Skin epidermis (tissue), 12 donors: ENCODE measurements around the gene PCDHGB4.
A peak's percentile ranks its signal among the peaks of the same experiment; 100 is the strongest.
"Not testable (repeated sequence)": the region's sequence is repeated elsewhere in the genome, so short reads cannot be mapped to it uniquely, and the experiment has no call there.

Experiments
- H3K27ac ChIP-seq, 21 experiments: fragments of 200-600 bp; sonication (generic) in 11 of 21; one replicate each; pipeline ENCODE4 v1.5.0; 2020; ENCODE audit warnings: mild to moderate bottlenecking in 3 of 21, inconsistent platforms in 2 of 21, moderate library complexity in 2 of 21
- H3K4me3 ChIP-seq, 7 experiments: fragments of 200-600 bp; sonication (generic) in 2 of 7; one replicate each; pipeline ENCODE4 v1.5.0; 2020; ENCODE audit warnings: inconsistent platforms in 2 of 7, mild to moderate bottlenecking in 2 of 7, moderate library complexity in 1 of 7

Gene PCDHGB4

GRCh38 chr5:141387557-141388311, at the start of gene PCDHGB4:
PCDHGB4 (plus strand) TSS chr5:141387698; CDS start chr5:141387885, 187 bp downstream.
- not testable (repeated sequence) for H3K4me3 ChIP-seq

GRCh38 chr5:141338538-141339306, 48.8 kb upstream of the PCDHGB4 start, which contains the start of gene PCDHGA2:
PCDHGA2 (plus strand) TSS chr5:141338760.
- H3K4me3 ChIP-seq: peak within 1 kb of the TSS in 1 of 7 experiments; percentile 25

More at GRCh38 chr5:141387557-141388311, at the start of gene PCDHGB4:
- not testable (repeated sequence) for H3K27ac ChIP-seq

GRCh38 chr5:141340781-141341354, 46.6 kb upstream of the PCDHGB4 start:
- not testable (repeated sequence) for H3K4me3 ChIP-seq, H3K27ac ChIP-seq

More at GRCh38 chr5:141338538-141339306, 48.8 kb upstream of the PCDHGB4 start, which contains the start of gene PCDHGA2:
- H3K27ac ChIP-seq: no peak within 1 kb of the TSS

GRCh38 chr5:141342773-141343172, 44.7 kb upstream of the PCDHGB4 start:
- no peak overlapping the region for H3K4me3 ChIP-seq

GRCh38 chr5:141343242-141343952, 44.1 kb upstream of the PCDHGB4 start, which contains the start of gene PCDHGA3:
PCDHGA3 (plus strand) TSS chr5:141343829; CDS start chr5:141344034, 205 bp downstream.
- Histone ChIP-seq H3K4me3 (no peak within 1 kb of the TSS), H3K27ac (no peak within 1 kb of the TSS)

More at GRCh38 chr5:141342773-141343172, 44.7 kb upstream of the PCDHGB4 start:
- H3K27ac ChIP-seq: no peak overlapping the region

GRCh38 chr5:141343953-141344463, 43.5 kb upstream of the PCDHGB4 start:
- Histone ChIP-seq H3K4me3 (no peak overlapping the region), H3K27ac (no peak overlapping the region)

GRCh38 chr5:141345327-141345726, 42.2 kb upstream of the PCDHGB4 start:
- Histone ChIP-seq H3K27ac (no peak overlapping the region), H3K4me3 (no peak overlapping the region)

- H3K27ac ChIP-seq, H3K4me3 ChIP-seq: not testable (repeated sequence)
These were observed 41.5 kb upstream of the PCDHGB4 start for GRCh38 chr5:141346017-141346416.

- Histone ChIP-seq H3K4me3 (no peak within 1 kb of the TSS), H3K27ac (no peak within 1 kb of the TSS)
These were observed 37.4 kb upstream of the PCDHGB4 start, which contains the start of gene PCDHGB1 for GRCh38 chr5:141349917-141350619. PCDHGB1 (plus strand) TSS chr5:141350099; CDS start chr5:141350261, 162 bp downstream.

GRCh38 chr5:141351591-141351990, 35.9 kb upstream of the PCDHGB4 start:
- Histone ChIP-seq H3K27ac (no peak overlapping the region), H3K4me3 (no peak overlapping the region)

- H3K4me3 ChIP-seq: no peak within 1 kb of the TSS
These were observed 32.5 kb upstream of the PCDHGB4 start, which contains the start of gene PCDHGA4 for GRCh38 chr5:141354900-141355469. PCDHGA4 (plus strand) TSS chr5:141355021; CDS start chr5:141355108, 87 bp downstream.

GRCh38 chr5:141355641-141356040, 31.9 kb upstream of the PCDHGB4 start:
- no peak overlapping the region for H3K4me3 ChIP-seq
- H3K27ac ChIP-seq: no peak overlapping the region

More at GRCh38 chr5:141354900-141355469, 32.5 kb upstream of the PCDHGB4 start, which contains the start of gene PCDHGA4:
- H3K27ac ChIP-seq: no peak within 1 kb of the TSS

- no peak overlapping the region for H3K4me3 ChIP-seq
- H3K27ac ChIP-seq: no peak overlapping the region
These were observed 31.4 kb upstream of the PCDHGB4 start for GRCh38 chr5:141356133-141356532.

- Histone ChIP-seq H3K27ac (no peak overlapping the region), H3K4me3 (no peak overlapping the region)
These were observed 30.5 kb upstream of the PCDHGB4 start for GRCh38 chr5:141356950-141357349.

- Histone ChIP-seq H3K27ac (no peak within 1 kb of the TSS), H3K4me3 (peak within 1 kb of the TSS in 4 of 7 experiments; percentile 9 to 24 (median 16))
These were observed 27.6 kb upstream of the PCDHGB4 start, which contains the start of gene PCDHGB2 for GRCh38 chr5:141359790-141360426. PCDHGB2 (plus strand) TSS chr5:141359994; CDS start chr5:141360136, 142 bp downstream.

- no peak overlapping the region for H3K4me3 ChIP-seq
- no peak overlapping the region for H3K27ac ChIP-seq
These were observed 26.8 kb upstream of the PCDHGB4 start for GRCh38 chr5:141360685-141361084.

- H3K4me3 ChIP-seq: no peak overlapping the region
- H3K27ac ChIP-seq: no peak overlapping the region
These were observed 24.8 kb upstream of the PCDHGB4 start for GRCh38 chr5:141362719-141363118.
